GM12865 (cell line): ENCODE data around the gene EIF5A.

Source experiments
- DNase-seq: peaks from one replicate; pipeline ENCODE4 v3.0.0; 2010; ENCODE audit warnings: low read depth
- H3K4me3 ChIP-seq: 2 replicates; pipeline ENCODE4 v1.5.1; 2011; ENCODE audit warnings: mild to moderate bottlenecking, low read depth, low read length, control low read depth
- CTCF ChIP-seq: IDR thresholded peaks from 2 replicates; pipeline ENCODE4 v1.5.1; 2011; ENCODE audit warnings: low read length, control low read depth, low read depth, inconsistent platforms; ENCODE audit not compliant: insufficient read depth; ENCODE audit errors: missing control alignments

The EIF5A gene

GRCh38 chr17:7281074-7281952, 26.1 kb upstream of the EIF5A start, which contains the start of gene SLC2A4:
Gene SLC2A4 (plus strand): TSS chr17:7281718. CDS start chr17:7281935, 217 bp downstream.
- peak within 1 kb of the TSS; percentile 63 for H3K4me3 ChIP-seq
- peak; percentile 93 for DNase-seq
- TF ChIP-seq CTCF, result no peak

GRCh38 chr17:7281953-7282751, 25.3 kb upstream of the EIF5A start:
- no peak for DNase-seq
- no peak for TF ChIP-seq CTCF
- H3K4me3 ChIP-seq, result peak overlapping the region; percentile 63

- no peak for TF ChIP-seq CTCF
- H3K4me3 ChIP-seq, result no peak overlapping the region
These were observed 24.6 kb upstream of the EIF5A start for GRCh38 chr17:7282752-7283321.

DNA sequence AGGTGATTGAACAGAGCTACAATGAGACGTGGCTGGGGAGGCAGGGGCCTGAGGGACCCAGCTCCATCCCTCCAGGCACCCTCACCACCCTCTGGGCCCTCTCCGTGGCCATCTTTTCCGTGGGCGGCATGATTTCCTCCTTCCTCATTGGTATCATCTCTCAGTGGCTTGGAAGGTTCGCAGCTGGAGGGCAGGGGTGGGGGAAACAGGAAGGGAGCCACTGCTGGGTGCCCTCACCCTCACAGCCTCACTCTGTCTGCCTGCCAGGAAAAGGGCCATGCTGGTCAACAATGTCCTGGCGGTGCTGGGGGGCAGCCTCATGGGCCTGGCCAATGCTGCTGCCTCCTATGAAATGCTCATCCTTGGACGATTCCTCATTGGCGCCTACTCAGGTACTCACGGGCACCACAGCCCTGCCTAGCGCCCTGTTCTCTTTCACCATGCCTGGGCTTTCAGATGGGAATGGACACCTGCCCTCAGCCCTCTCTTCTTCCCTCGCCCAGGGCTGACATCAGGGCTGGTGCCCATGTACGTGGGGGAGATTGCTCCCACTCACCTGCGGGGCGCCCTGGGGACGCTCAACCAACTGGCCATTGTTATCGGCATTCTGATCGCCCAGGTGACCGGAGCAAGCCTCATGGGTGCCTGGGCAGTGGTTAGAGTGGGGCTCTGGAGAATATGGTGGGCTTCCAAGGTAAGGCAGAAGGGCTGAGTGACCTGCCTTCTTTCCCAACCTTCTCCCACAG, 23.8 kb upstream of the EIF5A start:
- TF ChIP-seq CTCF, result no peak
- no peak for DNase-seq
- no peak overlapping the region for H3K4me3 ChIP-seq

More at GRCh38 chr17:7282752-7283321, 24.6 kb upstream of the EIF5A start:
- DNase-seq, result no peak

DNA sequence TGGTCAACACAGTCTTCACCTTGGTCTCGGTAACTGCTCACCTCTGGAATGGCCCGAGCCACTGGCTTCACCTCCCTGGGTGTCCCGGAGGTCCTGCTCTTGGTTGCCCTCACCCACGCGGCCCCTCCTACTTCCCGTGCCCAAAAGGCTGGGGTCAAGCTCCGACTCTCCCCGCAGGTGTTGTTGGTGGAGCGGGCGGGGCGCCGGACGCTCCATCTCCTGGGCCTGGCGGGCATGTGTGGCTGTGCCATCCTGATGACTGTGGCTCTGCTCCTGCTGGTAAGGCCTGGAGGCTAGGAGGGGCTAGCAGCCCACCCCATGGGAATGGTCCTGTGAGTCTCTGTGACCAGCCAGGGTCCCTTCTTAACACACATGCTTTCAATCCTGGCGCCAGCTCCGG, 22.5 kb upstream of the EIF5A start:
- DNase-seq, result no peak
- no peak overlapping the region for H3K4me3 ChIP-seq
- TF ChIP-seq CTCF, result no peak

DNA sequence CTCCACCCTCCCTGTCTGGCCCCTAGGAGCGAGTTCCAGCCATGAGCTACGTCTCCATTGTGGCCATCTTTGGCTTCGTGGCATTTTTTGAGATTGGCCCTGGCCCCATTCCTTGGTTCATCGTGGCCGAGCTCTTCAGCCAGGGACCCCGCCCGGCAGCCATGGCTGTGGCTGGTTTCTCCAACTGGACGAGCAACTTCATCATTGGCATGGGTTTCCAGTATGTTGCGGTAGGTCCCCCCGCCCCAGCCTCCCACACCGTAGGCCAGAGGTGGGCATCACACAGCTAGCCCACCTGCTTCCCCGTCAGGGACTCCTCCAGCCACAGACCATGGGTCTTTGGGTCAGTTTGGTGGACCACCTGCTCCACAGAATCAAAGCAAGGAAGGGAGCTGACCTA, 21.7 kb upstream of the EIF5A start:
- no peak for TF ChIP-seq CTCF

More for the DNA sequence above, 21.7 kb upstream of the EIF5A start:
- no peak overlapping the region for H3K4me3 ChIP-seq
- DNase-seq, result no peak
